Stomach (tissue), 4 donors: ENCODE results near the gene OR52M1.

Experiments used
- EP300 ChIP-seq: sonication (generic); formaldehyde crosslinking; IDR thresholded peaks from one replicate; pipeline ENCODE4 v1.6.1; 2017; ENCODE audit warnings: antibody characterized with exemption
- POLR2A ChIP-seq, 4 donors: fragments of 450-650 bp; IDR thresholded peaks; one replicate each; pipeline ENCODE4 v1.6.1; 2016; ENCODE audit warnings: antibody characterized with exemption in 4 of 4, control low read depth in 2 of 4, mild to moderate bottlenecking in 1 of 4, moderate library complexity in 1 of 4
- POLR2AphosphoS5 ChIP-seq, 3 donors: sonication (generic); formaldehyde crosslinking; IDR thresholded peaks; one replicate each; pipeline ENCODE4 v1.6.1; 2016; ENCODE audit warnings: antibody characterized with exemption in 3 of 3
- TF ChIP-seq, protein P1 (sequence below), 7 experiments: fragments of 450-650 bp in 4 of 7; fragments of 200-600 bp in 3 of 7; sonication (generic) in 3 of 7; IDR thresholded peaks; one replicate each; pipeline ENCODE4 v1.5.1; 2016 to 2019; ENCODE audit warnings: antibody characterized with exemption in 7 of 7, control low read depth in 2 of 7, mild to moderate bottlenecking in 1 of 7

DNA sequence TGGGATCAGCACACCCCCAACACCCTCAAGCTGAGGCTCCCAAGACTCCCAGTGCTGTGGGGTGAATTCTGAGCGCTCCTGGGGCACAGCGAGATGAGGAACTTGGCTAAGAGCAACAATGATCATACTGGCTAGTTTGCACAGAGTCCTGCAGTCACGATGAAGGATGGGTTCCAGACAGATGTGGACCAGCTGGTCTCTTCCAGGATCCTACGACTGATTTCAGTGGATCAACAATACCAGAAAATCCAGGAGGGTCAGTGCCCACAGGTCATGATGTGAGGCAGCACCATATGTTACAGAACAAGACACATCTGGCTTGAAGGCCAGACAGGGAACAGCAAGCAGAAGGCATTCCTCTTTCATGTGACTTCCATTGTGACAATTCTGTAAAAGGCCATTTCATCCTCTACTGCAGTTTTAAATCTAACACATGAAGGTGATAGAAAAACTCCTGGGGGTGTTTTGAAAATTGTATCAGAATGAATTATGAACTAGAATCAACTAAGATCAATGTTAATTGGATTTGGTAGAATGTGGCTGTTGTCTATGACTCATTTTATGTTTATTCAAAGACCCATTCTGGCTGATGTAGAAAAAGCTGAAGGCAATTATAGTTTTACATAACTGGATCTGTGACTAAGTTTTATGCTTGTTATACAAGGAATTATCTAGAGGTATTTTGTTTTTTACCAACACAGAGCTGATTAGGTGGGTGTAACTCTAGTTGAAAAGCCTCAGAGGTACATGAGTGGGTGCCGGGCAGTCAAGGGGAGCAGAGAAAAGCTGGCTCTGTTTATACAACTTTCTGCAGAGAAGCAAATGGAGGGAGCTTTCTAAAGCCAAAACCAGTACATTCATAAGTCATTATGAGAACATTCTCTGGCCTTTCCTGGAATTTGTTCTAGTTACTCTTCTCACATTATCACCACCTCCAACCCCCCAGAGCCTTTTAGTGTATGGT lies 33.4 kb upstream of the OR52M1 start:
- TF ChIP-seq POLR2AphosphoS5 (IDR thresholded peaks at IDR 0.05), result no peak
- TF ChIP-seq, protein P1, sequence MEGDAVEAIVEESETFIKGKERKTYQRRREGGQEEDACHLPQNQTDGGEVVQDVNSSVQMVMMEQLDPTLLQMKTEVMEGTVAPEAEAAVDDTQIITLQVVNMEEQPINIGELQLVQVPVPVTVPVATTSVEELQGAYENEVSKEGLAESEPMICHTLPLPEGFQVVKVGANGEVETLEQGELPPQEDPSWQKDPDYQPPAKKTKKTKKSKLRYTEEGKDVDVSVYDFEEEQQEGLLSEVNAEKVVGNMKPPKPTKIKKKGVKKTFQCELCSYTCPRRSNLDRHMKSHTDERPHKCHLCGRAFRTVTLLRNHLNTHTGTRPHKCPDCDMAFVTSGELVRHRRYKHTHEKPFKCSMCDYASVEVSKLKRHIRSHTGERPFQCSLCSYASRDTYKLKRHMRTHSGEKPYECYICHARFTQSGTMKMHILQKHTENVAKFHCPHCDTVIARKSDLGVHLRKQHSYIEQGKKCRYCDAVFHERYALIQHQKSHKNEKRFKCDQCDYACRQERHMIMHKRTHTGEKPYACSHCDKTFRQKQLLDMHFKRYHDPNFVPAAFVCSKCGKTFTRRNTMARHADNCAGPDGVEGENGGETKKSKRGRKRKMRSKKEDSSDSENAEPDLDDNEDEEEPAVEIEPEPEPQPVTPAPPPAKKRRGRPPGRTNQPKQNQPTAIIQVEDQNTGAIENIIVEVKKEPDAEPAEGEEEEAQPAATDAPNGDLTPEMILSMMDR (IDR thresholded peaks at IDR 0.05), result no peak
- no peak for TF ChIP-seq EP300
- TF ChIP-seq POLR2A (IDR thresholded peaks at IDR 0.05), result no peak
